GM11168 (cell line): Measurements from ENCODE around the gene TMEM47.

Experiments used
- in situ Hi-C: fragments of 300-500 bp; cut with MboI; formaldehyde crosslinking; loops from one replicate; pipeline ENCODE4 v1.12.0; 2022; ENCODE audit warnings: low sequenced_read_pairs; ENCODE audit not compliant: unreplicated experiment

Gene TMEM47

GRCh38 chrX:34586346-34586911, 70.7 kb downstream of the TMEM47 start:
- in situ Hi-C loops: no loop called here

- in situ Hi-C loops: no loop called here
Observed at GRCh38 chrX:34585561-34585960, 71.5 kb downstream of the TMEM47 start.

- in situ Hi-C loops: no loop called here
Observed at GRCh38 chrX:34584781-34585180, 72.3 kb downstream of the TMEM47 start.

GRCh38 chrX:34580069-34580468, 77.0 kb downstream of the TMEM47 start:
- in situ Hi-C loops: no loop called here

- in situ Hi-C loops: no loop called here
Observed at GRCh38 chrX:34578237-34578636, 78.8 kb downstream of the TMEM47 start.
